GM19324 (cell line): ENCODE results near the gene TIFAB.

ENCODE experiments used
- ATAC-seq: cut with Tn5 transposase; IDR thresholded peaks from one replicate; pipeline ENCODE4 v1.9.1; 2021; ENCODE audit warnings: mild to moderate bottlenecking, moderate library complexity; ENCODE audit not compliant: unreplicated experiment, low FRiP score

TIFAB gene

DNA sequence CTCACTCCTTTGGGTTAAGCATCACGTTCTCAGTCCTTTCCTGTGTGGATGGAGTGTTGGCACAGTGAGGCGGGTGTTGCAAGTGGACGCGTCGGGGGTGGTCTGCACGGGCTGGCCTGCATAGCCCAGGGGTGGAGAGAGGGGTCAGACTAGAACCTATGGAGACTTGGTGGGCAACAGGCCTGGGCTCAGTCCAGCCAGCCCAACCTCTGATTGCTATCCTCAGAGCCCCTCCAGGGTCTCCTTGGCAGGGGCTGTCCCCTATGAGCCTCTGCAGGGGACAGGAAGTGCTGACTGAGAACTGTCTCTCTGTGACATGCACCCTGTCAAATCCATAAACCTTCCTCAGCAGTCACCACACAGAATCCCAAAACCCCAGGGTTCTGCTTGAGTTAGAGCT, 7.3 kb downstream of the TIFAB start:
- ATAC-seq = no peak

DNA sequence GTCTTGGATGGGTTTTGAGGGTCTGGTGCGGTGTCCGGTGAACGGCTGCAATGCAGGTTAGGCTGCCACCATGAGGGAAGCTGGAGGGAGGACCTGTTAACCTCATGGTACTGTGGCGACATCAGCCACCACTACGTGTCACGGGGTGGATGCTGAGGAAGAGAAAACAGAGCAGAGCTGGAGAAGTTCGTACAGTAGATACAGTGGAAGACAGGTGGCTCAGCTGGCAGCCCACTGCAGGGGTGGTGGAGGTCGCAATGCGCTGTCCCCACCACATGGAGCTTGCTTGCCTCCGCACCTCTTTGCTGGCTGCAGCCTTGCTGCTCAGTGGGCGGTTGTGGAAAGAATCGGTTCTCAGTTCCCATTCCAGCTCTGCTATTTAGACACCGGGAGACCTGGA, 7.8 kb downstream of the TIFAB start:
- ATAC-seq = no peak

DNA sequence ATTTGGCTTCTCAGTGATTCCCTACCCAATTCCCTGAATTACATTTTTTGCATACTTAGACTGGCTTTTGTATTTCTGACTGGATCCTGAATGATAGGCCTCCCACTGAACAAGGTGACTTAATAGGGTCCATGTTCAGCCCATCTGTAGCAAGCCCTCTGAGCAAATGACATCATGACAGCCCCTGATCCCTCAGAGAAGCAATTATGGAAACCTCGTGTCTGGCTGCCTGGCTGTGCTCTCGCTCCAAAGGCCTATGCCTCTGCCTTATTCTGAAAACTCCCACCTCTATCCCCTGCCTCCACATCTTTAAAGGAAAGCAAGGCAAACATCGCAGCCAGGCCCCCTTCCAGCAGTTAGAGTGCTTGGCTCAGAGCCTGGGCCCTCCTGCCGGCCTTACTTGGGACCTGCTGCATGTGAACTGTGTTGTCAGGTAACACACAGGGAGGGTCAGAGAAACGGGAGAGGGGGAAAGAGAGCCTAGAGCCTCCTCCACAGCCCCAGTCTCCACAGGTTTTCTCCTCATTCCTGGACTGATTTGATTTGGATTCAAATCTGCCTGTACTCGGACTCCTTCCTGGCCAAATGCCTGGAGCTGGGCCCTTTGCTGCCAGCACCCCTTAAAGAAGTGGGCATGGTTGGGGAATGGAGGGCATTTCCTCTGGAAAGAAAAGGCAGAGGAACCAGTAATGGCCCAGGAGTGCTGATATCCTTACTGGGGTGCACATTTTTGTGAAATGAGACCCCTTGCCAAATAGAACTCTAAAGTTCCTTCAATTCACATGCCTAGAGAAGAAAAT, 8.8 kb downstream of the TIFAB start:
- no peak for ATAC-seq

DNA sequence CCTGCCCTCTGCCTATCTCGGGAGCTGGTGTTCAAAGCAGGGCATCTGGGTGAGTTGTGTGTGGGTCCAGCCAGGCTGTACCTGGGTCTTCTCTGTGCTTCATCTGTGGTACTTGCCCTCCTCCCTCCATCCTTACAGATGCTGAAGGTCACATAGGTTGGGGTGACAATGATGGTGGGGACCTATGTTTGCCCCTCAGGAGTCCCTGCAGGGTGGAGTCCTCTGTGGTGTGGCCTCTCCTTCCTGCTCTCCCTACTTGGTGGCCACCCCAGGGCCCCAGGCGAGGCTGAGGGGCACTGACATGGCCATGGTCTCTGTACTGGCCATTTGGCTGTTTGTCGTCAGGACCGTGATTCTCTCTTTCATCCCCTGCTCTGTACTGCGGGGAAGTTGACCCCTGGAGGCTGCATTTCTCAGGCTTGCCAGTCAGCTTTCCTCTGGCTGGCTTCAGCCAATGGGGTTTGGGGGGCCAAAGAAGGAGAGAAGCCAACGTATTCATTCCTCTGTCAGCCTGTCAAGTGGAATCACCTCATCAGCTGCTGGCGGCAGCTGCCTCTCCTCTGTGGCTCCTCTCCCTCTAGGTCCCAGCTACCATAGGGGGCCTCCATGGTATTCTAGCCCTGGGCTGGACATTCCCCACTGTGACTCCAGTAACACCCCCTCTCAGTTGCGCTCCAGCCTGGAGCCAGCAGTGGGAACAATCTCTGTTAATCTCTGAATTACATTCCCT, 9.6 kb downstream of the TIFAB start:
- no peak for ATAC-seq

DNA sequence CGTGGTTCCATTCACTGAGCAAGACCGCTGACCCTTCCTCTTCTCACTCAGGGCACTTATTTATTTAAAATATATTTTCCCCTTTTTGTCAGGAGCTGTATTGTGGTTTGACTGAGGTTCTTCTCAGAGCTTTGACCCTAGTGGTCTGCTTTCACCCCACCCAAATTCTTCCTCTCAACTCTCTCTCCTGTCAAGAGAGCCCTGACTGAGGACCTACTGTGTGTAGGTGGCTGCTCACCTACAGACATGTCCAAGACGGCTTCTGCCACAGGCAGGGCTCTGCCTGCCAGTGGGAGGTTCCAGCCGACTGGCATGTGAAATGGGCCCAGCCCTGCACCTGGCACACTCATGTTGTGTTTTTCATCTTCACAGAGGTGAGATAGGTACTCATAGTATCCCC, 10.2 kb downstream of the TIFAB start:
- no peak for ATAC-seq

DNA sequence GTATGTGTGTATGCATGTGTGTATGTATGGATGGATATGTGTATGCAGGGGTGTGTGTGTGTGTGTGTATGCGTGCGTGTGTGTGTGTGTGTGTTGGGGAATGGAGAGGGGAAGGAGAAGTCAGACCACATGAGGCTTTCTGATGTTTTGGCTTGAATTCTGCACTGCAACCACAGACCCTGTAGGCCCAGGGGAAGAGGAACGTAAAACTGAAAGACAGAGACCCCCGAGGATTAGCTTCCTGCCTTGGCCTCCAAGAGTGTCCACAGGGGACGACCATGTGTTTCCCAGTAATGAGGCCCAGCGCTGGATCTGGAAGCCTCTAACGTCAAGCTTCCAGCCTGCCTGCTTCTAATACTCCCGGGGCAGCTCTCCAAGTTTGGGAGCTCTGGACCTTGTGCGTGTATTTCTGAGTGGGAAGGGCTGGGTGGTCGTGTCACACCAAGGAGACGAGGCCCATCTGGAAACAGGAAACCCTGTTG, 10.8 kb downstream of the TIFAB start:
- ATAC-seq = no peak

DNA sequence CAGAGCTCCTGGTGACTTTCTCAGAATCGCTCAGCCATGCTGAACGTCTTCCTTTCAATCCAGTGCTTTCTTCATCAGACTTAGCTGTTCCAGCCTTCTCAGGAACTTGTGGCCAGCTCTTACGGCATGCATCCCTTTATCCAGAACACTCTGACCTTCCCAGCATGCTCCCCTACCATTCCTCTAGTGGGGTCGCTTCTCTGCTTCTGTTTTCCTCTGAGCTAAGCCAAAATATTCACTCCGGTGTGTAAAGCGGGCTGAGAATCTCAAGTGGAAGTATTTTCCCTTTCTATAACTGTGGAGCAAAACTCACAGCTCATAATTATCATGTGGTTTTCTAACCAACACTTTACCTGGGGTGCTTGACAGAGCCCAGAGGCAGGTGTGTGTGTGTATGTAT, 11.2 kb downstream of the TIFAB start:
- no peak for ATAC-seq

DNA sequence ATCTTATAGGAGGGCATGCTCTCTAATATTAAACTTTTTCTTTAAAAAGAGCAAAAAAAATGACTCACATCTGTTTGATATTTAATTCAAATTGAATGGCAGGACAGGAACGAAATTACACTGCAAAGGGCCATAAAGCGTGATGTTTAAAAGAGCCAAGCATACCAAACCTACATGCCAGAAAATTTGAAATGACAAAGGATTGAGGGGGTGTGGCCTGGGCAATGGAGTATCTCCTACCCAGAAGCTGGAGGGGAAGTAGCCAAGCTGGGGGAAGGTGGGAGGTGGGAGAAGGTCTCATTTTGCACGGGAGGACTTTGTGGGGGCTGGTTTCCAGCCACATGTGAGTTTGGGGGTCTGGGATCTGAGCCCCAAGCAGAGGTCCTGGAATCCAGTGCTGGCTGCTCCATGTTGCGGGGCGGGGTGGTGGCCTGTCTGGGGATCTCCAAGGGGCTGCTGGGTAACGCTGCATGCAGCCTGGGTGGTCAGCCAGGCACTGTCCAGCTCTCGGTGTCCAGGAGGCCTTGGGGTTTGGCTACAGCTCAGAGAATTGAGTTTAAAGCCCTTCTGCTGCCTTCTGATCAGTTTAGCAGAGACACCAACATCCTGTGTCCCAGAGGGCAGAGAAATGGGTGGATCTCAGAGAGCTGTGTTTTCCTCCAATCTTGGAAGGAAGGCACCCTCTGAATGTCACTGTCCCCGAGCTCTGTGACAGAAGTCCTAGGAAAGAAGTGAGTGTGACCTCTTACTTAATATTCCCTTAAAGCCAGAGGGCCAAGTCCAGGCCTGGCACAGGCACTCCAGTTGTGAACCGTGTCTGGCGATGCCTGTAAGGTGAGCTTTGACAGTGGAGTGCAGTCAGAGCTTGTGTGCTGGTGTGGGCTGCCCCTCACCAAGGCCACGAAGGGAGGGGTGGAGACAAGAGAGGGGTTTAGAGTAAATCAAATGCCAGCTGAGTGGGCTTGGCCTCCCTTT, 12.6 kb downstream of the TIFAB start:
- no peak for ATAC-seq

DNA sequence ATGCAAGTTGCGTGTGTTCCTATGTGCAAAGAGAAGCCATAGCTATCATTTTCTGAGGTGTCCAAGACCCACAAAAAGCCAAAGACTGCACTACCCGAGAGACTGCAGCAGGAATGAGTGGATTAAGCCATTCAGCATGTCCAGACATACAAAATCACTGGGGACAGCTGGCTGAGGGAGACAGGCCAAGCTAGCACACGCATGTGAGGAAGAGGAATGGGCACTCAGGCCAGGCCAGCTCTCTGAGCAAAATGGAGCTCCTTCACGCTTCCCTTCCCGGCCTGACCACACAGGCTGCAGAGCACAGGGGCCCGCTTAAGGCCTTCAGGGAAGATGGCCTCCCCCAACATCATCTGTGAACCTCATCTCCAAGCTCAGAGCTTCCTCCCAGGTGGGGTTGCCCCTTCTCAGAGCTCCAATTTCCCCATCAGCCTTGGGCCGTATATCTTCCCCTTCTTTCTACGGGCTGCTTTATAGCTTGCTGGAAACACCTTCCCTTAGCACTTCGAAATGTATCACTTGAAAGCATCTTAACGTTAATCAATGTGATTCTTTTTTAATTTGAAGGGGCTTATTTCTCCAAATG, 13.4 kb downstream of the TIFAB start:
- ATAC-seq = no peak

DNA sequence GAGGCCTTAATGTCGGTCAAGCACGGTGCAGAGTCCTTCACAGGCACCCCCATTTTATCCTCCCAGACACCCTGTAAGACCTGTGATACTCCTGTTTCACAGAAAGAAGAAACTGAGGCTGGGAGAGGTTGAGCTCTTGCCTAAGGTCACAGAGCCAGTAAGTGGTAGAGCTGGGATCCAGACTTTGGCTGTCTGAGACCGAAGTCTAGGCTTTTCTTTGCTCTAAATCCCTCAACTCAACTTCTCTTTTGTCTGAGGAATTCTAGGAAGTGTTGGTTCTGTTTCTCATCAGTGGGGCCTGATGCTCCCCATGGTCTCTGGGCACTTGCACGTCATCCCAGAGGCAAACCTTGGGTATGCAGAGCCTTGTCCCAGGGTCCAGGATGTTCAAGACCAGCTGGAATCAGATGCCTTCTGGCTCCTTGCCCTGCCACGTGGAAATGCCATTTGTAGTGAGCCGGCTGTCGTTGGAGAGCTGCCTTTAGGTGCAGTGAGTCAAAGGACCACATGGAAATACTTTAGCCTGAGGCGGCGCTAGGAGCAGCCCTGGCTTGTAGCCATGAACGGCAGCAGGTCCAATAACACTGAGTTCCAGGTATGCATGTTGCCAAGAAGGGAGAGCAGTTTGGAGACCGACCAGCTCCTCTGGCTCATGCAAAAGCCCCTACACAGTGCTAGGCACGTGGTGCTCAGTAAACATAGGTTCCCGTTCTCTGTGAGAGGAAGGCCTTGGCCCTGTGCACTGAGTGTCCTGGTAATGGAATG, 14.2 kb downstream of the TIFAB start:
- no peak for ATAC-seq

DNA sequence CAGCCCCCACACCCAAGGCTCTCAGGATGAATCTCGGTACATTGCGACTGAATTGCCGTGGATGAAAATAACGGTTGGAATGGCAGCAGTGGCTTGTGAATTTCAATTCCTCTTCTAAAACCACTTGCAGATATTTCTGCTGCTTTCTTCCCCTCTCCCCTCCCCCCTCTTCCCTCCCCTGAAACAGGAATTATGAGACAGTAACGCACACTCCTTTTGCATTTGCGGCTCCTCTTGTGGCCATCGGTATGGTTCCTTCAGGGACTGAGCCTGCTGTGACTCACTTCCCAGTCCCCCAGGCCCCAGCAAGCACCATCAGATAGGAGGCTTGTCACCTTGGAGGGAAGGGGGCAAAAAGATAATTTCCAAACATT, 14.7 kb downstream of the TIFAB start:
- no peak for ATAC-seq

DNA sequence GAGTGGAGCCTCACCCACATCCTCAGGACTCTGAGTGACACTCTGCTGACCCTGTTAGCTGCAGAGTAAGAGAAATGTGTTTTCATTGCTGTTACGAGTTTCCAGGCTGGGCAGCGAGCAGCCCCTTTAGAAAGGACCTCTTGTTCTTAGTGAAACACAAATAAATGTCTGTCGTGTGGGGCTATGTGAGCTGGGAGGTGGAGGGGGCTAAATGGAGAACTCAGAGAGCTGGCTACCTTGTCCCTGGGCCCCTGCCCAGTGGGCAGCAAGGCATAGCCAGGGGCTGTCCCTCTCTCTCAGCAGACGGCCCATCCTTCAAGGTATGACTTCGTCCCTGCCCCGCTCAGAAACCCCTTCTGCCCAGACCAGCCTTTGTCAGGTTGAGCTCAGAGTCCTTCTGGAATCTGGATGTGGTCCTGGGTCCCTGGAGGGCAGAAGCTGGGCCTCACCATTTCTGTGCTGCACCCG, 15.2 kb downstream of the TIFAB start:
- ATAC-seq = no peak

DNA sequence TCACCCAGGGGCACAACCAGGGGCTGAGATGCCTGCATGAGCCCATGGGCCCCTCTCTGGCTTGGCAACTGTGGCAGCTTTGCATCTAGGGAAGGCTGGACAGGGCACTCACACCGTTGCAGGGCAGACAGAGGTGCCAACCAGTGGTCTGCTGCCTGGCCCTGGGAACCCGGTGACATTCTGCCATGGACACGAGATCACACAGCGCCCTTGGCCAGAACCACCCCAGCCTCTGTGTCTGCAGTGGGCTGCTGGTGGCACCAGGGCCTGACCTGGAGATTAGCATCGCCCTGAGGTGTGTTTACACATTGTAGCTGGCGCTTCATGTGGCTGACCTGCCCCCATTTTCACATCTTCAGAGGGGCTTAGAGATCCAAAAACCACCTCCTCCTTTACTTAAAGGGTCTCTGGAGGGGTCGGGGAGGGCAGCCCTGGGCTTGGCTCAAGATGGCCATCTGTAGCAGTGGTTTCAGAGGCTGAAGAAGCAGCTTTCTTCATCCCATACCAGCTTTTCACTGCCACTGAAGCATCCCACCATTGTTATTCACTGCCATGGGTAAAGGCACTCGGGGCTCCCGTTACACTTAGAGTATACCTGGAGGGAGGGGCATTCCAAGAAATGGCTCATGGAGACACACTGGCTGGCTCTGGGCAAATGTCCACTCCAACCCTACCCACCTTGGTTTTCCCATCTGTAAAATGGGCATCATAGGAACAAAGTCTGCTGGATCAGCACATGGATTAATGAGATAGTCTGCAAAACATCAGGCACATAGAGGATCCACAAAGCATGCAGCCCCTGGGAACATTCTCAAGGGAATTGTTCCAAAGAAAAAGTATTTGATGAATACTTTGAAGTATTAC, 16.5 kb downstream of the TIFAB start:
- no peak for ATAC-seq

DNA sequence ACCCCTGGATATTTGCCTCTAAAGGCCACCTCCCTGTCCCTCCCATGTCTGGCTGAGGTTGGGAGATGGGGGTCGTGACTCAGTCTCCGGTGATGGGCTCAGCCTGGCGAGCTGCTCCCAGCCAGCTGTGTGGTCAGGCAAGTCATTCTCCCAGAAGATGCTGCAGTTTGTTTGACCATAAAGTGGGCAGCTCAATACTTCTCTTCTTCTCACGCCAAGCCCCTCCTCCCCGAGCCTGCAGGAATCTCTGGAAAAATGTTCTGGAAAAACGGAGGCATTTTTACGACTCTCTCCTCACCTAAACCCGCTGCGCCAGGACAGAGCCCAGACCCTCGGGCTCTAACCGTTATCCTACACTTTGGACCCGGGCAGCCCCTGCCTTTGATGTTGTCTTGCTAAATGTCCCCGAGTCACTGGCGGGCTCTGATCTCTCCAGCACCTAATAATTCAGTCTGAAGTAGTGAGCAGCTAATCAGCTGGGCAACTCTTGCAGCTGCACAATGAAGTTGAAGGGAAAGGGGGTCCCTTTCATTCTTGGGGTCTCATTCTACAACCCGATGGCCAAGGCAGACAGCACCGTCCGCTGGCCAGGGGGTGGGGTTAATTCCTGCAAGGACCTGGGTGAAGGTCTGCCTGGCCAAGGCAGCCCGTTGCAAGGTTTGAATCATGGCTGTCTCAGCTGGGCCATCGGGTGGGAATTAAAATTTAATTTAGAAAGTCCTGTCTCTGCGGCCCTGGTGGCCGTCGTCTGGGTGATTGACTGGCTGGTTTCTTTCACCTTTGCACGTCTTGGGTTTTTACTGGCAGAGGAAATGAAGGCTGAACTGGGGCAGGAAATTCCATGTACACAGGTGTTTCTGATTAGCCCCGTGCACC, 17.3 kb downstream of the TIFAB start:
- ATAC-seq = no peak

DNA sequence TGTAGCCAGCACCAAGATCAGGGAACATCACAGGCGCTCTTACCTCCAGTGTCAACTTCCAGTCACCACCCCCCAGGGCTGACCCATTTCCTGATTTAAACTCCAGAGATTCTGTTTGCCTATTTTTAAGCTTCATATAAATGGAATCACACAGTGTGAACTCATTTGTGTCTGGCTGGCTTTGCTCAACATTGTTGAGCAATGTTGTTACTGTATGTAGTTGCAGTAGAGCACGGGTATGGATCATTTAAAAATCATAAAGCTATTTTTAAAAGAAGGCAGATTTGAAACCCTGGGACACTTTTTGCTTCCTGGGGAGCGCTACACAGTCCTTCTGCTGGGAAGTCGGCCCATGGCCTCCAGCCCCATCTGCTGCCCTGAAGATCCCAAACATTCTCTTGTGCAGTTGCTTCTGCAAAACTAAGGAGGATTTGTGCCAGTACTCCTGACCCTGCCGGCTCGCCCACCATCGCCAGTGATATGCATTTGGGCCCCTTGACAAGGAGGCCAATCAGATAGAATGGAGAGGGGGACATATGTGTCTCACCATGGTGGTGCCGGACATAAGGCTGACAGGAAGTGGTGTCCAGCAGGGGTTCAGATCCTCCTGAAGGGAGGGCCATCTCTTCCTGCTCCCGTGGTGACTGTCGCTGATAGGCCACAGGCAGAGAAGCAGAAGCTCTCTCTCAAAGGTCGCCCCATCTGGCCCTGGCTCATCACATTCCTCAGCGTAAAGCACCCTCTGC, 18.3 kb downstream of the TIFAB start:
- no peak for ATAC-seq

DNA sequence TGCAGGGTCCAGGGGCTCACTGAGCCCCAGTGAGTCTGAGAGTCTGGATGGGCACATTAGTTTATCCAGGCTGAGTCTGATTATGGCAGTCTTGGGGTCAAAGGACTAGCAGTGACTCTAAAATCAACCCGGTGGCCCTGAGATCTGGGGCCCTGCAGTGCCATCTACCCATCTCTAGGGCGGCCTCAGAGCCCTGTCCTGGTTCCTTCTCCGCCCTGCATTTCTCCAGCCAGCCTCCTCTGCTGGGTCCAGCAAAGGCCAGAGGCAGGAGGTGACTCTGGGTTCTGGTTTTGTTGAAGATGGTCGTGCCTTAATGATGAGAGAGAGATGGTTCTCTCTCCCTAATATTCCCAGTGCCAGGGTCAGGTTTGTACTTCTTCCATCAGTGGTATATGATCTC, 20.0 kb downstream of the TIFAB start:
- no peak for ATAC-seq

DNA sequence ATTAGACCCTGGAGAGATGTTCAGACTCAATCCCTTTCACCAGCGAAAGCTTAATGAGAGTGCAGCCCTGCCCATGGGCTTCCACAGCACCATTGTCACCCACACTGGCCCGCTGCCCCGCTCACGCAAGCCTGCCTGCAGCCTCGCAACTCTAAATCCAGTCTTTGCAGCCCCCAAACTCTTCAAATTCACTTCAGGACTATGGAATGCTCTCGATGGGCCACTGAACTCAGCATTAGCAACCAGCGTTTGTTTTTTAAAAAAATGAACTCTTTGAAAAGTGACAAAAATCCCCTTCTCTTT, 22.1 kb downstream of the TIFAB start:
- ATAC-seq = no peak
